HTR-8/SVneo (cell line): ENCODE results near the gene C1orf53.
"Not testable (repeated sequence)": the region's sequence is repeated elsewhere in the genome, so short reads cannot be mapped to it uniquely, and the experiment has no call there.

Source experiments
- DNase-seq: peaks from one replicate; pipeline ENCODE4 v3.0.0; 2011; ENCODE audit warnings: low spot score, mixed read lengths; ENCODE audit not compliant: insufficient read length
- FAIRE-seq: peaks from 2 replicates; lab custom pipeline; 2011; peaks lifted over from hg19 to GRCh38; lab: Jason Lieb, UNC

Gene C1orf53

DNA sequence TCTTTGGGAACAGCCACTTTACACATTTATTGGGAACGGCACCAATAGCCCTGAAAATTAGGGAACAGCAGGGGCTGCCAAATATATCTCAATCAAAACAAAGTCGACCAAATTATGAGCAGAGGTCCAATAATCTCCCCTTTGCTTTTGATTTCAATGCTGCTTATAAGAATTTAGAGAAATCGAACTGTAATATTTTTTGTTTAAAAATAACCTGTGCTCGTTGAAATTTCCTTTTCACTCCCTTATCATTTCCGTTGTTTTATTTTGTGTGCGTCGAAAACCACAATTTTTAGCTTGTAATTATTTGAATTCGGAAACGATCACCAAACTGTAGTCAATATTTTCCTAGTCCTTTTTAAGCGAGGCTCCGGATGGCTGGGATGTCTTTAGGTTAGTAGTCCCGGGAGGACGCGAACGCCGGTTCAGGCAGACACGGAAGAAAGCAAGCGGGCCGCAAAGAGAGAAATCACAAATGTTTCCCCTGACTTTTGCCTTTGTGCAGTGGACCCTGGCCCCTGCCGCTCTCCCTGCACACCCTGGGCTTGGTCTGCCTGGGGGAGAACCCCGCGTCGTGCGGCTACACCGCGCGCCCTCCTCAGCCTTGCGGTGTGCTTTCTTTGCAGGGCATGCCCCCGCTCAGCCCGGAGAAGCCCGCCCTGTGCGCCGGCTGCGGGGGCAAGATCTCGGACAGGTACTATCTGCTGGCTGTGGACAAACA lies 17.1 kb downstream of the C1orf53 start:
- no peak for FAIRE-seq

DNA sequence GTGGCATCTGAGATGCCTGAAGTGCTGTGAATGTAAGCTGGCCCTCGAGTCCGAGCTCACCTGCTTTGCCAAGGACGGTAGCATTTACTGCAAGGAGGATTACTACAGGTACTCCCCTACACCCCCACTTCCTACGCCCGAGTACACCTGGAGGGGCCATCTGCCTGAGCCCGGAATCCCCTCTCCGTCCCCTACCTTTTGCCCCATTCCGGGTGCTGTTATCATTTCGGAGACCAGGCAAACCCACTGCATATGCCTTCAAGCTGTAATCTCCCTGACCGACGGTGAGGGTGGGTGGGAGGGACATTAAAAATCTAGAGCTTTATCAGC lies 17.6 kb downstream of the C1orf53 start:
- no peak for DNase-seq
- FAIRE-seq: no peak

More for the DNA sequence above, 17.1 kb downstream of the C1orf53 start:
- no peak for DNase-seq

DNA sequence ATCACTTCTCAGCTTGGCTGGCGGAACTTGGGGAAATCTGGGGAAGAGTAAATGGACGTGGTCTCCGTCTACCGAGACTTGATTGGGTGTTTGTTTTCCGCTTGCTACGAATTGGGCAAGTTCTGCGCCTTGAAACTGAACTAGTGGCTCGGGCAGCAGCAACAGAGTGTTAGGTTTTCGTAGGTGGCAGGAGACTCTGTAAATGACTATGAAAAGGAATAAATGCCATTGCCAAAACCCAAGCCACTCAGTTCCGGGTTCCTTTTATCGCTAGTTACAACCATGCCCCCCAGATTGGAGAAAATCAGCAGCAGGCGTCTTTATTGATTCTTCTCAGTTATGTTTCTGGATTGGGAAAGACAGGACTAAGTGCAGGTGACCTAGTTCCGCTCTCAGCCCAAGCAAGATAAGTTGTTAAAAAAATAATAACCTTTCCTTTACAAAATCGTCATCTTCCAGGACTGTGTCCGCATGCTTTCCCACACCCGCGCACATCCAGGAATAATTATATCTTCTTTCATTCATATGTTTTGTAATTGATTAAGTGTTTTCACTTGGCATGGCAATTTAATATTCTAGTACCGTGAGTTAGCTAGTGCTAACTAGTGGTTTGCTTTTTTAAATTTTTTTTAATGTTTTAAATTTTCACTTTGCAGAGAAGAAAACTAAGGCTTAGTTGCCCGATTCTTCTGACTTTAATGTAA lies 18.1 kb downstream of the C1orf53 start:
- FAIRE-seq (no peak), DNase-seq (no peak)

DNA sequence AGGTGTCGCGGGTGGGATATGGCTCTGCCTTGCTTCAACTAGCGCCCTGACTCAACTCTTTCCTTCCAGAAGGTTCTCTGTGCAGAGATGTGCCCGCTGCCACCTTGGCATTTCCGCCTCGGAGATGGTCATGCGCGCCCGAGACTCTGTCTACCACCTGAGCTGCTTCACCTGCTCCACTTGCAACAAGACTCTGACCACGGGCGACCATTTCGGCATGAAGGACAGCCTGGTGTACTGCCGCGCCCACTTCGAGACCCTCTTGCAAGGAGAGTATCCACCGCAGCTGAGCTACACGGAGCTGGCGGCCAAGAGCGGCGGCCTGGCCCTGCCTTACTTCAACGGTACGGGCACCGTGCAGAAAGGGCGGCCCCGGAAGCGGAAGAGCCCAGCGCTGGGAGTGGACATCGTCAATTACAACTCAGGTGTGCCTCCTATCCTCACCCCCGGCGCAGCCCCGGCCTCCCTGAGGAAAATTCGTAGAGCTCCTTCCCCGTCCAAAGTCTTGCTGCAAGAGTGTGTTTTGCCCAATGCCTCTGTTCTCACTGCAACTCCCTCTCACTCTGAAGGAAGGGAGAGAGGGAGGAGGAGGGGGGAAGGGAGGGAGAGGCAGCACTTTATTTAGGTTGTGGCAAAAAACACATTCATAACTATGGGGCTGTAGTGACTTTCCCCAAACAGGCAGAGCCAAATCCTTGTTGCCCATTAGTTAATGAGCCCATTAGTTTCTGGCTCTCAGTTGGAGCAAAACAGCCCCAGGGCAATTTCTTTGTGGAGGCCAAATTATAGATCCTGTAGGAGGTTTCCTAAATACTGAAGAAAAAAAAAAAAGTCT lies 19.0 kb downstream of the C1orf53 start:
- FAIRE-seq (no peak), DNase-seq (no peak)

DNA sequence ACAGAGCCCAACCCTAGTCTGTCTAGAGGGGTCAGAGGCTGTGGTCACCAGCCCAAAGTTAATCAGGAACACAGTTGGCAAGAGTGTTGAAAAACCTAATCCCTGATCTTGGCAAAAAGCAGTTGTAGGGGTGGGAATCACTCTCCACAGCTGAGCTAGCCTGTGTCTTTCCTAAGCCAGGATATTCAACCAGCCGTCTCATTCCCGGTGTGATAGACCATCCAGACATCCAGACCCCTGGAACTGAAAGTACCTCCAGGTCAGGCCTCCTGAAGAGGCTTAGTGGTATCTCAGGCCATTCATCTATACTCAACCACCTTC lies 19.6 kb downstream of the C1orf53 start:
- FAIRE-seq (no peak), DNase-seq (no peak)

DNA sequence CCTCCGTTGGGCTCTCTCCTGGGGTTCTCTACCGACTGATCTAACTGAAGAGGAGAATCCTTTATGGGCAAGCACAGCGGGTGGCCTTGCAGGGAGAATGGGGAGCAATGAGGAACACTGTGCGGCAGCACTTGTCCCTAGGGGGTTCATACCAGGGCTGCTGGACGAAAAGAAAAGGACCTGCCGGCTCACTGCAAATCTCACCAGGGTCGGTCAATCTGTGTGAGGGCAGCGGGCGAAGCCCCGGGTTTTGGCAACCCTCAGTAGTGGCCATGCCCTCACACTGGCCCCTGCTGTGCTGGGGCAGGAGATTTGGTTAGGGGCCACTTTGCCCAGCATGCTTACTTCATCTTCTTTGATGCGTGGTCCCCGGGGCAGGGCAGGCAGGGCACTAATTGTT lies 20.6 kb downstream of the C1orf53 start:
- DNase-seq: no peak
- no peak for FAIRE-seq

DNA sequence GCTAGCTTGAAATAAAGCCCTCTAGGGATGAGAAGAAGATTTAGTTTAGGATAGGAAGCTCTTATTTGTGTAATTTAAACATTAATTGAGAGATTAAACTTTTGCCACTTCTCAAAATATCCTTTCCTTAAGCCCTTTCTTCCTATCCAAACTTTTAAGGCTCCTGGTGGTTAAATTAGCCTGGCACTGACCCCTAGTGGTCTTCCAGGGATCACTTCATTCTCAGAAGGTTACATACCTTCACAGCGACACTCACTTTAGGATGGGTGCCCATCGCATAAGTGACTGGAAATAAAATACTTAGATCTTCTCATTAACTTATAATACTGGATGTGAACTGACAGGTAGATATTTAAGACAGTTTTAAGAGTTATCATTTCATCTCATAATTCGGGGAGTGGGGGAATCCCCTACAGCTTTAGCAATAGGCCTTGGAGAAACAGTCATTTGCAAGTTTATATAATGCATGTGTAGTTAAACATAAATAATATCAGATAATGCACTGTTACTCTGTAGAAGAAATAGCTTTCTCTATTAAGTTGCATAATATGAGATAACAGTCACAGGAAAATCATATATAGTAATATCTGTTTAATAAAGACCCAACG lies 22.2 kb downstream of the C1orf53 start:
- DNase-seq (peak; percentile 58), FAIRE-seq (no peak)

DNA sequence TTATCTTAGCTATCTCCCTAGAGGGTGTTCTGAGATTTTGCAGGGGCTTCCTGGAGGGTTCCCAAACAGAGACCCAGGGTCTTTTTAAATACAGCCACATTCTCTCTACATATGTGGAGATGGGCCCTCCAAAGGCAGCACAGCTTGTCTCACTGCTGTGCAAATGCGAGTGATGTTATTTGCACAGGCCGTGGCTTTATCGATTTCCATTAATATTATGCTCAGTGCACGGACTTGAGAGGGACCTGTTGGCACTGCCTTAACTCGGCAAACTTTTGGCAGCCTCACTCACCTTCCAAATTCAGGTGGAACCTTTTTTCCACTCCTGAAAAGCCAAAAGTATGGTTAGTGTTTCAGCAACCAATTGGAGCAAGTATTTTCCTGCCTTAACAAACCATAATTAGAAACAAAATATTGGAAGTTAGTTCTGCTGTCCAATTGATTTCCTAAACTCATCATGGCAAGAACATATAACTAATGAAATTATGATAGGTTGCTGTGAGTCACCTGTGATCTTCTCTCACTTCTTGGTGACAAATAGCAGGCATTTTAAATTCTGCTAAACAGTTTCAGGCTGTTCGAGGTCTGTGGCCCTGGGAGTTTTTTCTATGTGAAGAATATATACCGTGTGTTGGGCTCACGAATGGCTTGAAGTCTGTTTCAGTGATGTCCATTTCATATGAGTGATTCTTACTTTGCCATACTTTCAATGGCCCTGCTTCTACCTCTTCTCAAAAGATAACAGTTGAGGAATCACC lies 25.7 kb downstream of the C1orf53 start:
- no peak for DNase-seq
- no peak for FAIRE-seq

DNA sequence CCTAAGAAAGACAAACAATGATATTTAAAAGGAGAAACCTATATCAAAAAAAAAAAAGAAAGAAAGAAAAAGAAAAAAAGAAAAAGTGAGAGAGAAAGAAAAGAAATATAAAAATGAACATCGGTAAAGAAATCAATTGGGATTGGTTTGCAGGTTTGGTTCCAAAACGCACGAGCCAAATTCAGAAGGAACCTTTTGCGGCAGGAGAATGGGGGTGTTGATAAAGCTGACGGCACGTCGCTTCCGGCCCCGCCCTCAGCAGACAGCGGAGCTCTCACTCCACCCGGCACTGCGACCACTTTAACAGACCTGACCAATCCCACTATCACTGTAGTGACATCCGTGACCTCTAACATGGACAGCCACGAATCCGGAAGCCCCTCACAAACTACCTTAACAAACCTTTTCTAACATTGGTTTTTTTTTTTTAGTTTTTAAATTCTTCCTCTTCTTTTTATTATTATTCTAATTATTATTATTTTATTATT lies 26.5 kb downstream of the C1orf53 start:
- DNase-seq (no peak), FAIRE-seq (no peak)

DNA sequence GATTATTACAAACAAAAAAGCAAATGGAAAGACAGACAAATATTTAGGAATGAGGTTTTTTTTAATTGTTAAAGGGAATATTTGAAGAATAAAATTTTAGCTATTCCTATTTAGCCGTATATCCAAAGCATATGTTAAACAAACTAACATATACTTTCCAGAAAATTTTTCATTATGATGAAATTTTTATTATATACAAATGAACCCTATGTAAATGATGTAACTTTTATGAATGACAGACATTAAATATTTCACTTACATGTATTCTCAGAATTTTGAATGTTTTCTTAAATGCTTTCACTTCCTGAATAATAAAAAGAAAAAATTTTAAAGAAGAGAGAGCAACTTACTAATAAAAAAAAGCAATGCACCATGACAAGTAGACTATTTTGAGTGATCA lies 30.6 kb downstream of the C1orf53 start:
- FAIRE-seq: no peak

DNA sequence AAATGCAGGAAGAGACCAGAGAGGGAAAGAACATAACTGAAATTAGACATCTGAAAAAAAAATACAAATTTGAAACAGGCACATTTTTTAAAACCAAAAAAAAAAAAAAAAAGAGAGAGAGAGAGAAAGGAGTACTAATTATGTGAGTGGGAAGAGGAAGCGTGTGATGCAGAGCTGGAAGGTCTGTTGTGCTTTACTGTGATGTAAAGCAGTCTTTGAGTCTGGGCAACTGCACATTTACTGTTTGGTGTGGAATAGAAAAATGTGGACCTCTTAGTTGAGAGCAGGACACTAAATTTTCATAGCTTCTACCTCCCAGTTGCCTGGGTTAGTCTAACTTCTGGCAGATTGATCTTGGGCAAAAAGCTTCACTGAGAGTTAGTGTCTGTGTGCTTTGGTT lies 31.2 kb downstream of the C1orf53 start:
- no peak for FAIRE-seq
- no peak for DNase-seq

More for the DNA sequence above, 30.6 kb downstream of the C1orf53 start:
- no peak for DNase-seq

DNA sequence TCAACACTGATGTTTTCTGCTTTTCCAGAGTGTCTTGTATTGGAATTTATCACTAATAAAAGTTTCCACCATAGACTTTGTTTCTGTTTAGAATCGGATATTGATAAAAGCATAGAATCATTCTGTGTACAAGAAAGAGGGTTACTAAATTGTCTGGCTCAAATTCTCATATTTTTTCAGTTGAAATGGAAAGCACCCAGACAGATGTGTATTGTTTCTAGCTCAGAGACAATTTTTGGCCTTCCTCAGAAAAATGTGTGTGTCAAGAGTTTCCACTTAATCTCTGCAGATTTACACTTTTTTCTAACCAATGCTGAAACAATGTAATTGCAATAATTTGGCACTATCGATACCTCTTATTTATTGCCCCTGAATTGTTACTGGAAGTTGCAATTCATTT lies 35.0 kb downstream of the C1orf53 start:
- FAIRE-seq (no peak), DNase-seq (no peak)

DNA sequence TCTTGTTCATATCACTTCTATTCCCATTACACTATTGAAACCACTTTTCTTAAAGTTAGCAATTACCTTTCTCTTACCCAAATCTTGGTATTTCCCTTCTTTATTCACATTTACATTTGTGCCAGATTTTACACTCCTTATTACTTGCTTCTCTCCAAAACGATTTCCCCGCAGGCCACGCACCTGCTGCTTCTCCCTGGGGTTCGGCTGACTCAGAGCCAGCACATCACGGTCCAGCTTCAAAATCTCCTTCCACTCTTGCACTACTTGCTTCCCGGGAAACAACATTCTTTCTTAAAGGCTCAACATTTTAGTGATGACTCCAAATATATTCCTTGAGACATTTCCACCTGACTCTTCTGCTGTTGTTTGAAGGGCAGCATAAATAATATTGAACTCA lies 35.5 kb downstream of the C1orf53 start:
- no peak for FAIRE-seq
- DNase-seq: no peak

DNA sequence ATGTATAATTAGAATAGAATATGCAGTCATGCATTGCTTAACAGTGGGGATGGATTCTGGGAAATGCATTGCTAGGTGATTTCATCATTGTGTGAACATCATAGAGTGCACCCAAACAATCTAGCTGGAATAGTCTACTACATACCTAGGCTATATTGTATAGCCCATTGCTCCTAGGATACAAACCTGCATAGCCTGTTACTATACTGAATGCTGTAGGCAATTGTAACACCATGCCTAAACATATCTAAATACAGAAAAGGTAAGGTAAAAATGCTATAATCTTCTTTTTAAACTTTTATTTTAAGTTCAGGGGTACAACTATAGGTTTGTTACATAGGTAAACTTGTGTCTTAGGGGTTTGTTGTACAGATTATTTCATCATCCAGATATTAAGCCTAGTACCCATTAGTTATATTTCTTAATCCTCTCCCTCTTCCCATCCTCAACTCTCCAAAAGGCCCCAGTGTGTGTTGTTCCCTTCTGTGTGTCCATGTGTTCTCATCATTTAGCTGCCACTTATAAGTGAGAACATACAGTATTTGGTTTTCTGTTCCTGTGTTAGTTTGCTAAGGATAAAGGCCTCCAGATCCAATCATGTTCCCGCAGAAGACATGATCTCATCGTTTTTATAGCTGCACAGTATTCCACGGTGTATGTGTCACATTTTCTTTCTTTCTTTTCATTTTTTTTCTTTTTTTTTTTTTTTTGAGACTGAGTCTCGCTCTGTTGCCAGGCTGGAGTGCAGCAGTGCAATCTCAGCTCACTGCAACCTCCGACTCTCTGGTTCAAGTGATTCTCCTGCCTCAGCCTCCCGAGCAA lies 36.9 kb downstream of the C1orf53 start:
- FAIRE-seq, DNase-seq: not testable (repeated sequence)

DNA sequence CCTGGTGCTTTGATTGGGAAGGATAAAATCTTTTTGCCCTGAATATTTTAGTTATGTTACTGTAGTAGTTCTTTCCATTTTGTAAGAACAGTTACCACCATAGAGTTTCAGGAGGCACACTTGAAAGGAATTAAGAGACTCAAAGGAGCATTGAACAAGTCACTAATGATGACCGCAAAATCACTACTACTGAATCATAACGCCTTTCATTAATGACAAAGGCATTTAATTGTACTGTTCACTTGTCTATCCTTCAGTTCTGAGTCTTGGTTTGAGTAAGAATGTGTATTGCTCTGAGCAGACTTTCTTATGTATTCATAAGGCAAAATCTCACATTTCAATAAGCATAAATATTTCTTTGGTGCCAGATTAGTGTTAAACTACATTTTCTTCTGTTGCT lies 39.6 kb downstream of the C1orf53 start:
- DNase-seq (no peak), FAIRE-seq (no peak)

DNA sequence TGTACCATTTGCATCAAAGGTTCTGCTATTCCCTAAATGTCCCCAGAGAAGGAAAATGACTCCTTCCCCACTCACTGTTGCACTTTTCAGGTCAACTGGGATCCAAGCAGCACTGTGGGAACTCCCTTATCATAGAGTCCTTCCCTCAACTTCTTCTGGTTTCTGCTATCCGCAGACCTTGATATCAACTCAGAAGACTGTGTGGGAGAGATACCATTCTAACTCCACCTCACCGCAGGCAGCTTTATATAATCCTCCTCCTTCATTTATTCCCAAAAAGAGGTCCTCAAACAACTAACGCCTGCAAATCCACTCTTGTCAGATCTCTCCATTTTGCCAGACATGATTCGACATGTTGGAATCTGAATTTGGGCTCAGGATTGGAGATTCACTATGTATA lies 42.1 kb downstream of the C1orf53 start:
- DNase-seq: no peak
- FAIRE-seq: no peak

DNA sequence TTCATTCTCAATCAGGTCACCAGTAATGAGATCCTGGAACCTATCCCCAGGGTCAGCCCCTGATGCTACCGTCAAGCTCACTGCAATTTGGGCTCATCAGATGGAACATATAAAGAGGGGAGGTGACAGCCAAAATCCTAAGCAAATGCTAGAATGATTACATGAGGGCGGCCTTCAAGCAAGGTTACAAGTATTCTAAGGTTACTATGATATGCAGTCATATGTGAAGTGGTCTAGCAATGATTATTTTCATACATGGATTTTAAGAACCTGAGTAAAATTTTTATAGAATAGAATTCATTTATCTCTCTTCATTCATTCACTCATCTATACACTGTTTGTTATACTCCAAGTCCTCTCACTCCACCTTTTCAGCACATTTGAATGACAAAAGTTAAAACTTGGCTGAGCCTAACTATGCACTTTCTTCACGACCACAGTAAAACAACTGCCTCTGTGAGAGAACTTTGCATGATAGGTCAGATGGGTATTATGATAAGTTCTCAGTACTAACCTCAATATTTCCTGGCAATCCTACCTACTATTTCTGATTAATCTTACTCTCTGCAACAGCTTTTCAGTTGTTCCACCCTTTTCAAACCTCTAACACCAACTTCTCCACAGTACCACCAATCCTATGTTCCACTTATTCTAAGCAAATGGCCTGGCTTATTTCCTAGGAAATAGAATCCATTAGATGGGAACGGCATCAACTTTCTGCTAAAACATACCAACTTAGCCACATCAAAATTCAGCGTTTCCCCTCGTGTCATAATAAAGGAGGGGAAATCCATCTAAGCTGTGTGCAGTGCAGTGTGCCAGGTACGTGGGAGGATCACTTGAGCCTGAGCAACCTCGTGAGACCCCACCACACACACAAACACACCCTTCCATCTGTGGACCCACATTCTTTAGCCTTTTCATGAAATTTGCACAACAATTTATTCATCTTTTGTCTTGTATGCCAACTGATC lies 46.8 kb downstream of the C1orf53 start:
- DNase-seq: no peak
- no peak for FAIRE-seq

DNA sequence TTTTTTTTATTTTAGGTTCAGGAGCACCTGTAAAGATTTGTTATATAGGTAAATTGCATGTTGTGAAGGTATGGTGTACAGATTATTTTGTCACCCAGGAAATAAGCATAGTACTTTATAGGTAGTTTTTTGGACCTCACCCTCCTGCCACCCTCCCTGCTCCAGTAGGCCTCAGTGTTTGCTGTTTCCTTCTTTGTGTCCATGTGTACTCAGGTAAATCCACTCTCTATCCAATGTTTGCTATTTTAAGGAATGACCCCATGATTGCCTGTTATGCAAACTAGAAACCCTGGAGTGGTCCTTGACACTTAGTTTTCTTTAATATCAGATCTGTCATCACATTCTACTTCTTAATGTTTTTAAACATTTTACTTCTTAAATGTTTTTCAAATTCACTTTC lies 48.7 kb downstream of the C1orf53 start:
- no peak for DNase-seq
- FAIRE-seq: no peak
